Upper lobe of left lung (tissue), 6 donors: ENCODE data around the gene UNC5C. TPM values are rescaled to one million over a fixed set of nuclear protein-coding genes. Genes with fewer than 3 reads are reported as not detected.

Source experiments
- ATAC-seq, 2 donors: fragments of 200-7000 bp; cut with Tn5 transposase; one replicate each; pipeline ENCODE4 v1.9.1; 2022; ENCODE audit warnings: mild to moderate bottlenecking in 2 of 2, moderate library complexity in 2 of 2; ENCODE audit not compliant: low FRiP score in 2 of 2
- DNase-seq, 2 donors: peaks; one replicate each; pipeline ENCODE4 v3.0.0-alpha.2; 2019 to 2020
- H3K27ac ChIP-seq, 4 donors: fragments of 200-600 bp; sonication (generic); one replicate each; pipeline ENCODE4 v1.5.1; 2016 to 2019
- H3K27me3 ChIP-seq, 4 donors: fragments of 200-600 bp; sonication (generic); one replicate each; pipeline ENCODE4 v1.5.1; 2017 to 2019
- H3K36me3 ChIP-seq, 4 donors: fragments of 200-600 bp; sonication (generic); one replicate each; pipeline ENCODE4 v1.5.1; 2016 to 2019
- H3K4me1 ChIP-seq, 4 donors: fragments of 200-600 bp; sonication (generic); one replicate each; pipeline ENCODE4 v1.5.1; 2018 to 2019
- H3K4me3 ChIP-seq, 4 donors: fragments of 200-600 bp; sonication (generic); one replicate each; pipeline ENCODE4 v1.5.1; 2017 to 2019; ENCODE audit warnings: mild to moderate bottlenecking in 2 of 4, moderate library complexity in 1 of 4
- H3K9me3 ChIP-seq, 4 donors: fragments of 200-600 bp; sonication (generic); one replicate each; pipeline ENCODE4 v1.5.1; 2018 to 2019
- CTCF ChIP-seq, 6 experiments: fragments of 450-650 bp in 4 of 6; fragments of 200-600 bp in 2 of 6; sonication (generic) in 2 of 6; IDR thresholded peaks; one replicate each; pipeline ENCODE4 v1.5.1; 2016 to 2019; ENCODE audit warnings: antibody characterized with exemption in 6 of 6
- EP300 ChIP-seq, 4 donors: sonication (generic); formaldehyde crosslinking; IDR thresholded peaks; one replicate each; pipeline ENCODE4 v1.5.1; 2017; ENCODE audit warnings: antibody characterized with exemption in 4 of 4, control low read depth in 2 of 4
- POLR2A ChIP-seq, 4 donors: fragments of 450-650 bp; IDR thresholded peaks; one replicate each; pipeline ENCODE4 v1.5.1; 2016 to 2017; ENCODE audit warnings: antibody characterized with exemption in 4 of 4, mild to moderate bottlenecking in 2 of 4
- POLR2AphosphoS5 ChIP-seq, 2 donors: sonication (generic); formaldehyde crosslinking; IDR thresholded peaks; one replicate each; pipeline ENCODE4 v1.5.1; 2017; ENCODE audit warnings: antibody characterized with exemption in 2 of 2
- WGBS, 2 donors: methylation state at CpG; one replicate each; pipeline ENCODE4 v1.1.5; 2017 to 2018; 5-methylcytosine and 5-hydroxymethylcytosine counted together
- total RNA-seq, 6 donors: library from RNA; depleted of rRNA in 4 of 6; stranded (reverse); fragments of >200 nt in 4 of 6; gene quantifications; one replicate each; pipeline versions ENCODE4 v1.1.0 to v1.2.1, GENCODE V29; 2016 to 2021
- donor health status: DM: no; HTN: no; CAD: no; lungs with moderate emphysema.
- donor health status: DM: no; HTN: yes; CAD: no; lungs with severe emphysema.

Gene UNC5C
- total RNA-seq, result 10 to 100 TPM in 1 of 6 donors, 1 to 10 TPM in 5; 1.8 to 14.7 (median 3.2) TPM

- peak in 2 of 4 donors; percentile 35 to 40 for TF ChIP-seq POLR2A (IDR thresholded peaks at IDR 0.05)
- no peak for TF ChIP-seq EP300 (IDR thresholded peaks at IDR 0.05)
- peak in 1 of 2 donors; percentile 54 for TF ChIP-seq POLR2AphosphoS5 (IDR thresholded peaks at IDR 0.05)
- TF ChIP-seq CTCF (IDR thresholded peaks at IDR 0.05), result no peak
- Histone ChIP-seq H3K27me3 (peaks cover 0 to 9% (median 4%) of the 10 kb centered on the region in 4 donors), H3K27ac (peak within 1 kb of the TSS; percentile 78 to 89 (median 85)), H3K9me3 (no peaks in the 10 kb centered on the region), H3K4me3 (peak within 1 kb of the TSS; percentile 46 to 65 (median 60)), H3K36me3 (no peaks in the 10 kb centered on the region), H3K4me1 (peaks cover 4 to 26% (median 21%) of the 10 kb centered on the region in 4 donors)
- ATAC-seq (peak; percentile 76 to 79), DNase-seq (peak; percentile 29 to 89)
- 2 to 5% methylated on average over 15 to 20 of the region's 37 CpGs for WGBS, 2 donors
These were observed at the start of gene UNC5C for GRCh38 chr4:95548738-95549245. Gene UNC5C (minus strand): TSS chr4:95548973.

GRCh38 chr4:95596676-95597075 is 47.9 kb upstream of the UNC5C start:
- WGBS, 2 donors, result 85 to 87% methylated on average over 7 of the region's 7 CpGs
- no peaks in the 10 kb centered on the region for H3K27me3 ChIP-seq
- H3K4me1 ChIP-seq, result no peaks in the 10 kb centered on the region
- no peak for TF ChIP-seq CTCF (IDR thresholded peaks at IDR 0.05)
- ATAC-seq (no peak), DNase-seq (no peak)
- H3K27ac ChIP-seq, result no peak overlapping the region
- H3K36me3 ChIP-seq, result no peaks in the 10 kb centered on the region
- H3K4me3 ChIP-seq, result no peak overlapping the region
- no peaks in the 10 kb centered on the region for H3K9me3 ChIP-seq

- Histone ChIP-seq H3K4me3 (no peak overlapping the region), H3K27ac (no peak overlapping the region), H3K9me3 (no peaks in the 10 kb centered on the region), H3K27me3 (no peaks in the 10 kb centered on the region), H3K36me3 (no peaks in the 10 kb centered on the region), H3K4me1 (no peaks in the 10 kb centered on the region)
- no peak for DNase-seq
- 88 to 96% methylated on average over 1 of the region's 1 CpG for WGBS, 2 donors
- ATAC-seq, result no peak
- TF ChIP-seq CTCF (IDR thresholded peaks at IDR 0.05) (no peak), EP300 (IDR thresholded peaks at IDR 0.05) (no peak), POLR2AphosphoS5 (IDR thresholded peaks at IDR 0.05) (no peak), POLR2A (IDR thresholded peaks at IDR 0.05) (no peak)
These were observed 45.9 kb upstream of the UNC5C start for GRCh38 chr4:95594629-95595028.

- no peak for DNase-seq
- TF ChIP-seq POLR2A (IDR thresholded peaks at IDR 0.05) (no peak), CTCF (IDR thresholded peaks at IDR 0.05) (no peak), EP300 (IDR thresholded peaks at IDR 0.05) (no peak), POLR2AphosphoS5 (IDR thresholded peaks at IDR 0.05) (no peak)
- H3K9me3 ChIP-seq, result no peaks in the 10 kb centered on the region
- H3K36me3 ChIP-seq, result no peaks in the 10 kb centered on the region
- H3K27me3 ChIP-seq, result no peaks in the 10 kb centered on the region
- WGBS, 2 donors, result 93 to 97% methylated on average over 1 of the region's 1 CpG
- H3K27ac ChIP-seq, result no peak overlapping the region
- no peaks in the 10 kb centered on the region for H3K4me1 ChIP-seq
- ATAC-seq, result no peak
- H3K4me3 ChIP-seq, result no peak overlapping the region
These were observed 45.2 kb upstream of the UNC5C start for GRCh38 chr4:95594013-95594412.

- no peak overlapping the region for H3K4me3 ChIP-seq
- H3K9me3 ChIP-seq, result no peaks in the 10 kb centered on the region
- H3K27ac ChIP-seq, result no peak overlapping the region
- ATAC-seq, result no peak
- no peaks in the 10 kb centered on the region for H3K36me3 ChIP-seq
- H3K4me1 ChIP-seq, result no peaks in the 10 kb centered on the region
- 66 to 69% methylated on average over 5 of the region's 5 CpGs for WGBS, 2 donors
- no peak for DNase-seq
- H3K27me3 ChIP-seq, result no peaks in the 10 kb centered on the region
- no peak for TF ChIP-seq EP300 (IDR thresholded peaks at IDR 0.05)
- TF ChIP-seq POLR2AphosphoS5 (IDR thresholded peaks at IDR 0.05), result no peak
- TF ChIP-seq POLR2A (IDR thresholded peaks at IDR 0.05), result no peak
- TF ChIP-seq CTCF (IDR thresholded peaks at IDR 0.05), result no peak
These were observed 42.5 kb upstream of the UNC5C start for GRCh38 chr4:95591278-95591677.
